ENCODE results near the gene TRIL.

TRIL gene

GRCh38 chr7:28903730-28904577, 54.2 kb downstream of the TRIL start:
- DNase-seq (ENCODE audit: low read depth), result no peak
- no peak for TF ChIP-seq CTCF (IDR thresholded peaks at IDR 0.05; ENCODE audit: insufficient read depth, low read depth, low read length, missing control alignments)
- no peak overlapping the region for H3K4me3 ChIP-seq (ENCODE audit: low read length)
